ENCODE data around the gene PSEN1. TPM values are rescaled to one million over a fixed set of nuclear protein-coding genes. Genes with fewer than 3 reads are reported as not detected.

Gene PSEN1
- total RNA-seq, 1 experiment from 2014 or later = 49.9 TPM

DNA sequence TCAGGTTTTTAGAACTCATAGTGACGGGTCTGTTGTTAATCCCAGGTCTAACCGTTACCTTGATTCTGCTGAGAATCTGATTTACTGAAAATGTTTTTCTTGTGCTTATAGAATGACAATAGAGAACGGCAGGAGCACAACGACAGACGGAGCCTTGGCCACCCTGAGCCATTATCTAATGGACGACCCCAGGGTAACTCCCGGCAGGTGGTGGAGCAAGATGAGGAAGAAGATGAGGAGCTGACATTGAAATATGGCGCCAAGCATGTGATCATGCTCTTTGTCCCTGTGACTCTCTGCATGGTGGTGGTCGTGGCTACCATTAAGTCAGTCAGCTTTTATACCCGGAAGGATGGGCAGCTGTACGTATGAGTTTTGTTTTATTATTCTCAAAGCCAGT, 34.4 kb downstream of the PSEN1 start:
- Histone ChIP-seq H3K4me1 (ENCODE audit: insufficient read depth, low read length) (no peaks in the 10 kb centered on the region; the same call in 1 of the 2 replicates), H3K9ac (ENCODE audit: extremely low read depth, insufficient read length, low read length) (no peak overlapping the region), H2BK120ac (ENCODE audit: low read depth, low read length, poor library complexity, severe bottlenecking) (no peak overlapping the region), H2BK5ac (ENCODE audit: insufficient read length, low read length) (no peak overlapping the region), H3K23ac (ENCODE audit: insufficient read length, low read depth, low read length) (no peak overlapping the region), H3K79me1 (ENCODE audit: insufficient read depth, low read depth, low read length, poor library complexity, severe bottlenecking) (no peaks in the 10 kb centered on the region), H3K9me3 (ENCODE audit: control insufficient read depth, low read depth, low read length) (no peaks in the 10 kb centered on the region), H3K4me2 (ENCODE audit: insufficient read depth, insufficient read length, low read length) (no peak overlapping the region), H3T11ph (ENCODE audit: low read length) (no peak overlapping the region), H2BK15ac (ENCODE audit: low read depth, low read length) (no peak overlapping the region), H4K5ac (ENCODE audit: insufficient read length, low read depth, low read length) (no peak overlapping the region), H2BK20ac (ENCODE audit: low read depth, low read length, poor library complexity, severe bottlenecking) (no peak overlapping the region), H2AFZ (ENCODE audit: low read length) (no peak overlapping the region), H2AK5ac (ENCODE audit: insufficient read length, low read length) (no peak overlapping the region), H3K14ac (ENCODE audit: insufficient read depth, low read length) (no peak overlapping the region), H4K91ac (ENCODE audit: insufficient read length, low read depth, low read length) (no peak overlapping the region), H3K4ac (ENCODE audit: low read depth, low read length) (no peak overlapping the region), H3K27me3 (ENCODE audit: insufficient read depth, low read length) (no peaks in the 10 kb centered on the region), H3K18ac (ENCODE audit: insufficient read length, low read depth, low read length) (no peak overlapping the region), H3K23me2 (ENCODE audit: insufficient read length, low read depth, low read length, poor library complexity, severe bottlenecking) (no peaks in the 10 kb centered on the region), H3K56ac (ENCODE audit: insufficient read length, low read depth, low read length) (no peak overlapping the region), H3K79me2 (ENCODE audit: insufficient read depth, low read length) (no peaks in the 10 kb centered on the region), H2BK12ac (ENCODE audit: insufficient read length, low read depth, low read length) (no peak overlapping the region), H4K20me1 (ENCODE audit: control insufficient read depth, insufficient read depth, insufficient read length) (no peaks in the 10 kb centered on the region), H4K8ac (replicated peaks; ENCODE audit: insufficient read length, low read depth, low read length) (no peak overlapping the region), H3K27ac (ENCODE audit: insufficient read length, low read depth, low read length) (no peak overlapping the region)
- peaks cover 21% of the 10 kb centered on the region in 2 experiments for H3K4me1 Mint-ChIP-seq
- H3K36me3 Mint-ChIP-seq (ENCODE audit: insufficient read depth in 1 of 3, low read depth in 3 of 3) = peaks cover 14 to 58% (median 53%) of the 10 kb centered on the region in 3 experiments; a peak in 6 of 7 replicates
- no peak overlapping the region for H3K4me3 Mint-ChIP-seq
- WGBS (ENCODE audit: extremely low coverage, insufficient read length, low lambda C conversion rate) = no CpG with 5 or more reads among the region's 11 CpGs
- no peaks in the 10 kb centered on the region for H3K27me3 Mint-ChIP-seq (ENCODE audit: low read depth)
- H3K27ac Mint-ChIP-seq = no peak overlapping the region; a peak in 1 of 7 replicates
- no peak for DNase-seq
- TF ChIP-seq, protein P1, sequence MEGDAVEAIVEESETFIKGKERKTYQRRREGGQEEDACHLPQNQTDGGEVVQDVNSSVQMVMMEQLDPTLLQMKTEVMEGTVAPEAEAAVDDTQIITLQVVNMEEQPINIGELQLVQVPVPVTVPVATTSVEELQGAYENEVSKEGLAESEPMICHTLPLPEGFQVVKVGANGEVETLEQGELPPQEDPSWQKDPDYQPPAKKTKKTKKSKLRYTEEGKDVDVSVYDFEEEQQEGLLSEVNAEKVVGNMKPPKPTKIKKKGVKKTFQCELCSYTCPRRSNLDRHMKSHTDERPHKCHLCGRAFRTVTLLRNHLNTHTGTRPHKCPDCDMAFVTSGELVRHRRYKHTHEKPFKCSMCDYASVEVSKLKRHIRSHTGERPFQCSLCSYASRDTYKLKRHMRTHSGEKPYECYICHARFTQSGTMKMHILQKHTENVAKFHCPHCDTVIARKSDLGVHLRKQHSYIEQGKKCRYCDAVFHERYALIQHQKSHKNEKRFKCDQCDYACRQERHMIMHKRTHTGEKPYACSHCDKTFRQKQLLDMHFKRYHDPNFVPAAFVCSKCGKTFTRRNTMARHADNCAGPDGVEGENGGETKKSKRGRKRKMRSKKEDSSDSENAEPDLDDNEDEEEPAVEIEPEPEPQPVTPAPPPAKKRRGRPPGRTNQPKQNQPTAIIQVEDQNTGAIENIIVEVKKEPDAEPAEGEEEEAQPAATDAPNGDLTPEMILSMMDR (conservative IDR thresholded peaks at IDR 0.05) = no peak
- H3K9me3 Mint-ChIP-seq = no peaks in the 10 kb centered on the region
